ENCODE results near the gene GSC2.

Gene GSC2

DNA sequence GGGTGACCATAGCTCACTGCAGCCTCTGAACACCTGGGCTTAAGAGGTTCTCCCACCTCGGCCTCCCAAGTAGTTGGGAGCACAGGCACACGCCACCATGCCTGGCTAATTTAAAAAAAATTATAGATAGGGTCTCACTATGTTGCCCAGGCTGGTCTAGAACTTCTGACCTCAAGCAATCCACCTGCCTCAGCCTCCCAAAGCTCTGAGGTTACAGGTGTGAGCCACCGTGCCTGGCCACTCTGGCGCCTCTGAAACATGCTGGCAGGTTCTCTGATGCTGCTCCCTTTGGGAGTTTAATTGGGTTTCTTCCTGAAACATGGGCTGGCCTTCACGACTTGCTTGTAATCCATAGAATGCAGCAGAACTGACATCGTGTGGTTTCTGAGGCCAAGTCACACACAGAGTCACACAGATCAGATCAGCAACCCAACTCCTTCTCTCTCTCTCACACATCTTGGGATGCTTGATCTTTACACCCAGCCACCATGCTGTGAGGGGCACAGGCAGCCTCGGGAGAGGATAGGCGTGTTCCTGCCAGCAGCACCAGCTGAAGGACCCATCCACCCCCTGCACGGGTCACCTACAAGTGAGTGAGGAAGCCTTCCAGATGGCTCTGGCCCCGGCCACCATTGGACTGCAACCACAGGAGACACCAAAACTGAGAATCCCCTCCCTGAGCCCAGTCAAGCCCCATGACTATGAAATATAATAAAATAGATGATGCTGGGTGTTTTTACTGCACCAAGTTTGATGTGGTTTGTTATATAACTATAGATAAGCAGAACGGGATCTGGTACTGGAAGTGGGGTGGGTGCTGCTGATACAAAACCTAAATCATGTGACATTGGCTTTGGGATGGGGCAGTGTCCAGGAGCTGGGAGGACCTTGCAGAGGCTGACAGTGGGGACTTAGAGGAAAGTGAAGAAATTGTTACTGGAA, 3.1 kb upstream of the GSC2 start:
- no peak for DNase-seq

DNA sequence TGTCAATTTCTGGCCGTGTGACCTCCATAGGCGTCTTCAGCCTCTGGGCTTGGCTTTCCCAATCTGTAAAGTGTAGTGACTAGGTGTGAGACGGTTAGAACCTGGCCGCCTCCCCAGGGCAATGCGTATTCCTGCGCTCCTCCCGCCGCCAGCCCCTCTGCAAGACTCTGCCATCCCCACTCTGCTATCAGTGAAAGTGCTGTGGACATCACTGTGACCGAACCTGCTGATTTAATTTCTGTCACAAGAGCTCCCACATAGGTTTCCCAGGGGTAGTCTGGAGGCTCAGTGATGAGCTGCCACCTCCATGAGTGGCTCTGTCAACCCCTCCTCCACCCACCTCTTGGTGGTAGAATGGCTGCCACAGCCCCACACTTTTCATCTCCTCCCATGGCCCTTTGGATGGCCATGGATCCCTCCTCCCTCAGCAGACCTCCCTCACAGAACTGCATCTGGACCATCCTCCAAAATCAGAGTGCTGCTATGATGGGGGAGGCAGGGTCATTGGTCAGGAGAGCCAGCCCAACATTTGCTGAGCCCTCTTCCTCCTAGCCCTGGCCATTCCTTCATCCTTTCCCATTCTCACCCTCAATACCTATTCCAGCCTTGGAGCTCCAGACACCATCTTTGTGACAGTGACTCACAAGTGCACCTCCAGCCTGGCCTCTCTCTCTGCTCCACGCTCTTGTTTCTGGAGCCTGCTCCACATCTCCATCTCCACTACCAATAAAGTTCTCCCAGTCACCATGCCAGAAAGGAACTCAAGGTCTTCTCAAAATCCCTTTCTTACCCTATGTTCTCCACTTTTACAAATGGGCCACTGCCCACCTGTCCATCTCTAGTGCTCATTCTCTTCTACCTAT, 1.5 kb upstream of the GSC2 start:
- DNase-seq = no peak

DNA sequence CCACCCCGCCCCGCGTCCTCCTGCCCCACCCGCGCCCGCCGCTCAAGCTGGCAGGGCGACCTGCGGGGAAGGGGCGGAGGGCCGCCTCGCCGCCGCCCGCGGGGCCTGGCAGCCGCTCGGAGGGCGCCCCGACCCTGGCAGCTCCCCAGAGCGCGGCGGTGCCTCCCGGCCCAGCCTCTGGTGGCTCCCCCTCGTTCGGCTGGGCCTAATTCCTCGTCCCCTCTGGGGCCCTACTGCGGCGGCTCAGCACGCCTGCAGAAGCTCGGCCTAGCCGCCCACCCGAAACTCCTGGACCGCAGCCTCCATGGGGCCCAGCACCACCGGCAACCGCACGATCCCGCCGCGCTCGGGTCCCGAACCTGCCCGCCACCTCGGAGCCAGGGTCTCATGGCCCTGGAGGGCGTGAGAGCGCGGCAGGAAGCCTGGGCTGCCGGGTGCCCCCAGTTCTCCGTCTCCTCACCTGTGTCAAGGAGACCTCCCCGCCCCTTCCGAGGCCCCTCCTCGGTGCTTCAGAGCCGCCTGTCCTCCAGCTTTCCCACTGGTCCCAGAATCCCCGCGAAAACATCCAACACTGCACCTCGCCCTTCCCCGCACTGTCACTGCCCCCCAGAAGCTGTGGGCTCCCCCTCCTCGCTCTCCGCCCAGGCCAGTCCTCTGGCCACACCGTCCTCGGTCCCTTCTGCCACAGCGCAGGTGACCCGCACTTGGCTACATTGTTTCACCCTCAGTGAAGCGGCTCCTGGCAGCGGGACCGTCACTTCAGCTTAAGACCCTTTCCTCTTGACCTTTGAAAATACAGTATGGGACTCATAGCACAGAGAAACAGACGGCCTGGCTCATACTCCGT, 613 bp upstream of the GSC2 start:
- DNase-seq = no peak

DNA sequence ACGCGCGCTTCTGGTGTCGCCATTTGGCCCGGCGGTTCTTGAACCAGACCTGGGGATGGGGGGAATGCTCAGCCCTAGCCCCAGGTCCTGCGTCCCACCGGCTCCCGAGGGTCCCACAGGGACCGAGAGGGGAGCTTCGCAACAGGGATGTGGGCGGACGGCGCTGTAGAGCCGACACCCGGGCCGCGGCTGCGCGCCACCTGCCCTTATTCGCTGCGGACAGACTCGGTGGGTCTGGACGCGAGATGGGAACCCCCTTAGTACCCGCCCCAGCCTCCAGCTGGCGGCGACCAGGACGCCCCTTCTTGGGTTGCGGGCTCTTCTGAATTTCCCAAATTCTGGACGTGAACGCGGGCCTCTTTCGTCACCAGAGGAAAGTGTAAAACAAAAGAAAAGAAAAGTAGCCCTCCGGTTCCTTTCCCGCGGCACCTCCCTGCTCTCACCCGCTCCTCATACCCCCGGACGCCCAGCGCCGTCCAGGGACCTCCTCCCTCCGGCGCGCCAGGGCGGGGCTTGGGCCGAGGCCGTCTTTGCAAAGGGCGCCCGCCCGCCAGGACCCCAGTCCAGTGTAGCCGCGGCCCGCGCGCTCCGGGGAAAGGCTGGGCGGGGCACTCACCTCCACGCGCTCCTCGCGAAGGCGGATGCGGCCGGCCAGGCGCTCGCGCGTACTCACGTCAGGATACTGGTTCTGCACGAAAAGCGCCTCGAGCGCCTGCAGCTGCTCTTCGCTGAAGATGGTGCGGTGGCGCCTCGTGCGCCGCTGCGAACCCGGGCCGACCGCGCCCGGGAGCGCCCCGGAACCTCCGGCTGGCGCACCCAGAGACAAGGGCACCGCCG, 827 bp downstream of the GSC2 start:
- DNase-seq = no peak

DNA sequence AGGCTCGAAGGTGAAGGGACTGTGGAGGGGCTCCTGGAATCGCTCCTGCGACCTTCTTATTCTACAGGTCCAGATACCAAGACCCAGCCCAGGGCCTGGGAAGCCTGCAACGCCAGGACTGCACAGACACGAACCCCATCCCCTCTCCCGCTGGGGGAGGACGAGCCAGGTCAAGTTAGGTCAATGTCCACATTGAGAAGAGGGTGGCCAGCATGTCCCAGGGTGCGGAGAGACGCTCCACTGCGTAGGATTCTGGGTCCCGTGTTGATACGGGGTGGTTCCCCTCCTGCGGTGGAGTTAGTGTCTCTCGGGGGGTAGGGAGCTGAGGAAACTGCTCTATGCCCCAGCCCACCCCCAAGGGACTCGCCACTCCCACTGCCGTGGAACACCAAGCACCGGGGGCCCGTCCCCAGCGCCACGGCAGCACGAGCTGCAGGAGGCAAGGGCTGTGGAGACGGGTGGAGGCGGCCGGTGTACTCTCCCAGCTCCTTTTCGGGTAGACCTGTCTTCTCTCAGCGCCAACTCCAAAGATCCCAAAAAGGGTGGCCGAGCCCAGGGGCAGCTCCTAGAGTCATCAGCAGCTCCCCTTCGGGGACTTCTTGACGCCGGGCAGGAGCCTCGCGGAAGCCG, 1.6 kb downstream of the GSC2 start:
- no peak for DNase-seq

DNA sequence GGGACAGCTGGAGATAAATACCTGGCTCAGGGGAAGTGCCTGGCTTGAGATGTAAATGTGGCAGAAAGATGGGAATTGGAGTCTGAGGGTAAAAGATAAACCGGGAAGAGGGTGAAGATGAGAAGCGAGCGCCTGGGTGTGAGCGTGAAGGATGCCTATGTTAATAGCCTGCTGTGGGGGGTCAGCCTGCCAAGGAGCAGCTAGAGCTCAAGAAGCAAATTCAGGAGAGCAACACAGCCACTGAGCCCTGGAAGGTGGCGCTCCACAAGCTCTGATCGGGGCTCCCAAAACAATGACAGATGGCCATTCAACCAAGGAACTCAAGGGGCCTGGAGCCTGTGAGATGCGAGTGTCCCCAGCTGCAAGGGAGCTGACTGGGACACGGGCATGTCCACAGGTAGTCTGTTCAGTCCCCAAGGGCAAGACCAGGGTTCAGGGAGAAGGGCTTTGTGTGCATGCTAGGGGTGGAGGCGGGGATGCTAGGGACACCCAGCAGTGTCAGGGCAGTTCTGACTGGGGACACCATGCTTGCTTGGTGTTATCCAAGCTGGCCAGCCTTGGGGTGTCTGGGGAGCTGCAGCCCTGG, 2.8 kb downstream of the GSC2 start:
- no peak for DNase-seq

DNA sequence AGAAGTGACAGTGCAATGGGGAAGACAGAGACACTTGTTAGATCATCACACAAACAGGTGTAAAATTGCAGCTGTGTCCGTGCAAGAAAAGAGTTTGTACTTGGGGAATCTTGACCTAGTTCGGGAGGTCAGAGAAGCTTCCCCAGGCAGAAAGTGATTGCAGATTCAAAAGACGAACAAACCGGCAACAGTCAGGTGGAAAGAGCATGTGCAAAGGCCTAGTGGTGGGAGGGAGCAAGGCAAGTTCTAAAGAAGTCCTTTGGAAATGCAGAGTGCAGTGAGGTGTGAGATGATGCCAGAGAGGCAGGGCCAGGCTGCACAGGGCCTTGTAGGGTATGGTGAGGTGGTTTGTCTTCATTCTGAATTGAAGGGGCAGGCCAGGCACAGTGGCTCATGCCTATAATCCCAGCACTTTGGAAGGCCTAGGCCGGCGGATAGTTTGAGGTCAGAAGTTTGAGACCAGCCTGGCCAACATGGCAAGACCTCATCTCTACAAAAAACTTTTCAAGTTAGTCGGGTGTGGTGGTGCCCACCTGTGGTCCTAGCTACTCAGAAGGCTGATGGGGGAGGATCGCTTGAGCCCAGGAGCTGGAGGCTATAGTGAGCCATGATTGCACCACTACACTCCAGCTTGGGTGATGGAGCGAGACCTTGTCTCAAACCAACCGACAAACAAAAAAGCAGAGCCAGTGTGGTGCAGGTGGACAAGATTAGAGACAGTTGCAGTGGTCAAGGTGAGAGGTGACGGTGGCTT, 3.7 kb downstream of the GSC2 start:
- DNase-seq = no peak

DNA sequence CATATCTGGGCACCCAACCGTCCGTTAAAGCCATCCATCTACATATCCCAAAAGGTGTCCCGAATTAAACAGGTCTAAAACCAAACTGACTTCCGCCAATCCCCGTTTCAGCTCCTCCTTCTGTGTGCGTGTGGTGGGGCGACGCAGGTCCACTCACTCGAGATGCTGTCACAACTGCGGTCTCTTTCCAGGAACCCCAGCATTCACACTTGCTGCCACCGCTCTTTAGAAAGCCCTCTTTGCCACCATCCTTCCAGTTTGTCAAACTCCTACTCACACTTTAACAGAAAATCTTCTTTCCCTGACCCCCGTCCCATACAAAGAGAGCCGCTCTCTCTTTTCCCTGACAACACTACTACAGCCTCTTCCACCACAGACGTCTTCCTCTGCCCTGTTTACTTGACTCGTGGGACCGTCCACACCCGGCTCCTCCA, 6.1 kb downstream of the GSC2 start:
- DNase-seq = no peak

DNA sequence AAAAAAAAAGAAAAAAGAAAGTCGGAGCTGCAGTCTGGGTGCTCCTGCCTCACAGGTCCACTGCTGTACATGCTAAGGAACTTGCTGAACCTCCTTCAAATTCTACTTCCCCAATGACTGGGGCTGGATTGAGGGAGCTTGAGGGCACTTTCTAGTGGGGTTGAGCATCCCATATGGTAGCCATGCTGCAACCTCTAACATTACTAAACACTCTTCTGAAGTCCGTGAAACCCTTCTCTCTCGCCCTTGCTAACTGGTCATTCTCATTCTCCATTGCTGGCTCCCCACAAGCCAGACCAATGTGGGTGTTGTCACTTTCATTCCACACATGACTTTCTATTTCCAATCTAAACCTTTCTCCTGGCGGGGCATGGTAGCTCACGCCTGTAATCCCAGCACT, 6.9 kb downstream of the GSC2 start:
- DNase-seq = no peak

DNA sequence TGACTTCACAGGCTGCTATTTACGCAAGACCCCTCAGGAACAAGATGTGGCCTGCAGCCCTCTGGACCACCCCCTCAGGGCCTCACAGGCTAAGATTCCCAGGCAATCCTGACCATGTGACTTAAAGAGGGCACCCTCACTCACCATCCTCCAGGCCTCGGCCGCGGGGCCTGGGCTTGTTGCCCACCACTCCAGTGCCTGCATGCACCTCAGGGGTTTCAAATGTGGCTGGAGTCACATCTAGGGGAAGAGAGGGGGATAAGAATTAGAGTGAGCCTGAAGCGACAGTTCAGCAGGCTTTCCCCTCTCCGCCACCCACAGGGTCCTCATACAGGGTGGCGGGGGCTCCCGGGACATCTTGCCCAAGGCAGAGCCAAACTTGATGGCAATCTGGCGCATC, 7.7 kb downstream of the GSC2 start:
- no peak for DNase-seq

DNA sequence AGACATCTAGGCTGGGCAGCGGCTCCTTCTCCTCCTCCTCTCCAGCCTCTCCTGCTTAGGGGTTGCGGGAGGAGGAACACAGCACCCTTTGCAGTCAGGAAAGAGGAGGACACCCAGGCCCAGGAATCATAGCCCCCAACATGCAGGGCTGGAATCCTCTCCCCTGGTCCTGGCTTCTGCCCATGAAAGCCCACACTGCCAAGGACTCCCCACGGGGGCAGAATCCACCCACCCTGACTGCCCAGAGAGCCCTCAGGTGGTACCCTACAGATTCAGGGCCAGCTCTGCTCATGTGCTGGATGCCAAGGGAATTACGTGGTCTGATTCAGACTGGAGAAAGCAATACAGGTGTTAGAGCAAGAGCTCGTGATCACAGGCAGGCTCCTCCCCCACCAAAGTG, 10.1 kb downstream of the GSC2 start:
- DNase-seq = no peak

DNA sequence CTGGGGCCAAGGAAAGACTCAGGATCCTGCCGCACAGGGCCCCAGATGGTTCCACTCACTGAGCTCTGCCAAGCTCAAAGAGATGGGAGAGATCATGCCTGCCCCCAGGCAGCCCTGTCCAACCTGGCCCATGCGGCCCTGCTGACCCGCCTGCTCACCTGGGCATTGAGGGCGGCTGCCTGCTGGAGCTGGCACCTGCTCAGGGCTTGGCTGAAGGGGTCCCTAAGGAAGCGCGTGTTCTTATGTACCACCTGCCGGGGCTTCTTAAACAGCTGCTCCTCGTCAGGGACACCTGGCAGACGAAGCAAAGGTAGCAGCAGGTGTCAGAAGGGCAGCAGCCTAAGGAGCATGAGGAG, 11.1 kb downstream of the GSC2 start:
- no peak for DNase-seq

DNA sequence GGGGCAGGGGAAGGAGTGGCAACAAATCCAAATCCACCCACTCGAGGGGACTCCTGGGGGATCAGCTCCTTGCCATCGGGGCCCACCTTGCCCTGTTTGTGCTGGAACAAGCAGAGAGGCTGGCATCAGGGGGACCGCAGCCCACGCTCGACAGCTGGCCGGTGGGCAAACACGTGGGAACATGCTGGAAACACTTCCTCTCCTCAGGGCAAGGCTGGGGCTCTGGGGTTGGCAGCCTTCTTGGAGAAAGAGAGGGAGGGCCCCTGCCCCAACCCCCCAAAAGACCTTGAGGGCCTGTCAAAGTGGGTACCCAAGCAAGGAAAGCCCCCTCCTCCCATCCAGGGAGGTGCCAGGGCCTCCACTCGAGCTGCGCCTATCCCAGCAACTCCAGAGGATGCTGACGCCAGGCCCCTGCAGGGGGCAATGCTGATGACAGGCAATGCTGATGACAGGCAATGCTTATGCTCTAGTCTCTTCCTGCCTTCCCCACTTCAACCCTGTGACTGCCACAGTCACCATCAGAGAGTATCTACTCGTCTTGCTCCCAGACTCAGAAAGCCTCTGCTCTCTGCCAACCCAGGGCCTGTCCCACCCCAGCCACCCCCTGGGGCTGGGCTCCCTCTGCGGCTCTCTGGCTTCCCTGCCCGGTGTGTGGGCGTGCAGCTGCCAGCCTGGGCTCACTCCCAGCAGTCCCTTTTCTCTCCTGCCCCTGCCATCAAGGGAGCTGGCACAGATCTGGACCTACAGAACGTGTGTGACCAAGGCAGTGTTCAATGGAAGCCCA, 11.7 kb downstream of the GSC2 start:
- DNase-seq = no peak

DNA sequence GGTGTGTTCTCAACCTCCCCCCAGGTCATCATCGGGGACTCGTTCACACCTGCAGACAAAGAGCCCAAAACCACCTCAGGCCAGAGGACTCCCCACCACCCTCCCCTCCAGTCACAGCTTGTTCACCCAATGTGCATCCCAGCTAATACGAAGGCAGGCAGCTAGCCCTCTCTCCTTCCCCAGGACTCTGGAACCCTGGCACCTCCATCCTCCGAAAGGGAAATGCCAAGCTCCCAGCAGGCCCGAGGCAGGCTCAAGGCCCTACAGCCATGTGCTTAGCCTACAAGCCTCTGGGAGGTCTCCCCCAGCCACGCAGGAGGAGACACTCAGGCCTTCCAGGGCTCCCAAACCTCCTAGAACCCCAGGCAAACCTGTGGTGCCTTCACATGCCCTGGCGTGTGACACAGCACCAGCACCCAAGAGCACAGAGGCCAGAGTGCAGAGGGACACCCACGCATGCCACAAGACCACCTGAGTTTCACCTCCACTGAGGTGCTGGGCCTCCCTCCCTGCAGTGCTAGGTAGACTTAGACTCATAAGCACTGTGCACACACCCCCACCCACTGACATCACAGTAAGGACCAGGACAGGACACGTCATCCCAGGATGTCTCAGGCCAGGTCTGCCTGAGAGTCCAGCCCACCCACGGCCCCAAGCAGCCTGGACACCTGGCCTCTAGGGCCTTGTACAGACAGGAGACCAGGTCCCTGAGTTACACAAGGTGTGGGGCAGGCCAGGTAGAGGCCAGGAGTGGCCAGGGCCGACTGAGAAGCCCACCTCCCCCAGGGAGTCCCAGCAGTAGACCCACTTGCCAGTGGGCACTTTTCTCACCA, 12.5 kb downstream of the GSC2 start:
- no peak for DNase-seq

DNA sequence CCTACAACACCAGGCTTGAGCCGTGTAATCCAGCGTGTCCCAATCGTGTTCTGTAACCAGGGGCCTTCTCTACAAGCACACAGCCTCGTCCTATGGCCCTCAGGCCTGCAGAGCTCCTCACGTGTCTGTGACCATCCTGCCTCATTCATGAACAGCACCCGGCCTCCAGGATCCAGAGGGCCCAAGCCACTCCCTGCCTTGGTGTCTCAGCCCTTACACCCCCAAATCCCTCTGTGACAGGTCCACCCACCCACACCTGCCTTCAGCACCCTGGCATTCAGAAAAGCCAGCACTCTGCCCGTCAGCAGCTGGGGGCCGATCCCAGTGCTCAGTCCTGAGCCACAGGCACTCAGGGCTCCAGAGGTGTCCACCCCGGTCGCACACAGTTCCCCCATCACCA, 13.2 kb downstream of the GSC2 start:
- no peak for DNase-seq

DNA sequence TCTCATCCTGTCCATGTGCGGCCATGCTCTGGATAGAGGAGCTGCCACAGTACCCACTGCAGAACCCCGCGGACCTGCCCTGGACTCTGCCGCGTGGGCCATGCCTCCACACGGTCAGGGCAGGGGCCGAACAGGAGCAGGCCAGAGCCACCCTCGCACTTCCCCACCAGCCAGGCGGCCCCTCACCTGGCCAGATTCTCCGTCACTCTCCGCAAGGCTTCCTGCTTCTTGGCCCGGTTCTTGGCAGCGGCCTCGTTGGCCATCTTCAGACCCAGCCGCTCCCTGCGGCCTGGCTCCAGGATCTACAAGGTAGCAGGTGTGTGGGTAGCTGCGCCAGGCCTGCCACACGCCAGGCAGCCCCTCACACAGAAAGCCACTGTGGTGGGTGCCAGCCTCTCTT, 15.2 kb downstream of the GSC2 start:
- no peak for DNase-seq

DNA sequence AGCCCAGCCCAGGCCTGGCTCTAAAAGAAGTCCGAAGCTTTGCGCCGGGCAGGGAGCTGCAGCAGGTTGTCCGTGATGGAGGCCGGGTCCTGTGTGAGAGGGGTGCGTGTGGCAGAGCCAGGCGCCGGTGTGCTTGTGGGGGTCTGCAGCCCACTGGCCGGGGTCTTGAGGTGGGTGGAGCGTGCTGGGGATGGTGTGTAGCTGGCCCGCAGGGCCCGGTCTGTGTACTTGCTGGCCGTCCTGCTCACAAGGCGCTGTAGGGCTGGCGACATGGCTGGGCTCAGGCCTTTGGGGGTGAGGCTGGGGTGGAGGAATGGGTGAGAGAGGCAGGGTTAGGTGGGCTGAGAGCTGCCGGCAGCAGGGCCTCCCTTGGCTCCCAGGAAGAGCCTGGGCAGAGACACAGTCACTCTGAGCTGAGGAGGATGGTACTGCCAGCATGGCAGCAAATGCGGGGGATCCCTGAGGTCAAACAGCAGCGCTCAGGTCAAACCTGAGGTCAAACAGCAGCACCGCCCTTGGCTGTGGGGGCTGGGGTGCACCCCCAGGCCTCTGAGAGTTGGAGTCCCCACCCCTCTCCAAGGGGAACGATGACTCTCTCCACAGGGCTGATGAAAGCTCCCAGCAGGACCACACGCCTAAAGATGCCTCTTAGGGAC, 15.8 kb downstream of the GSC2 start:
- no peak for DNase-seq

DNA sequence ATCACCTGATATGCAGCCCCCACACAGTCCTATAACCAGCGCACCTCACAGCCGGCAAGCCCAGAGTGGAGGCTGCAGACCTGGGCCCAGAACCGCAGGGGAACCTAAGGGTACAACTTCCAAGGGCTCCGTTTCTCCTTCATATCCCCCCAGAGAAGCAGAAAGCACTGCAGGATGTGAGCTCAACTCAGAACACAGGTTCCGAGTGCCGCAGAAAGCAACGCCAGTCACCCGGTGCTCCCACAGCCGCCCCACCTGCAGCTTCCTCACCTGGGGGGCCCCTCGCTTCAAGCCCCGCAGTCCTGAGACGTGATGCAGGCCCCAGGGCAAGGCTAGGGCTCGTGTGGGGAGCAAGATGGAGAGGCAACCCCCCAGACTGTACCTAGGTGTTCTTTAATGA, 16.5 kb downstream of the GSC2 start:
- no peak for DNase-seq

Data from NCI-H2029 treated with DMSO at 0.1 percent for 48 hours (cell line).